Activated T-cell treated with anti-CD3 and anti-CD28 coated beads, Interleukin-2, amount 50 U/mL, for 4 hours (primary cell): Measurements from ENCODE around the gene MSN. TPM values are rescaled to one million over a fixed set of nuclear protein-coding genes. Genes with fewer than 3 reads are reported as not detected.
"Not testable (repeated sequence)": the region's sequence is repeated elsewhere in the genome, so short reads cannot be mapped to it uniquely, and the experiment has no call there.

Experiments
- ATAC-seq, 2 donors: fragments of 200-7000 bp; cut with Tn5 transposase; one replicate each; pipeline ENCODE4 v1.10.0; 2021
- DNase-seq: peaks from one replicate; pipeline ENCODE4 v3.0.0-alpha.2; 2020
- H3K27me3 Mint-ChIP-seq: one replicate; pipeline ENCODE4 v1.8.0; 2021; ENCODE audit warnings: low read depth, mixed read lengths
- H3K36me3 Mint-ChIP-seq: one replicate; pipeline ENCODE4 v1.8.0; 2022; ENCODE audit warnings: mixed read lengths; ENCODE audit not compliant: insufficient read depth
- H3K4me1 Mint-ChIP-seq: one replicate; pipeline ENCODE4 v1.8.0; 2021; ENCODE audit warnings: low read depth, mixed read lengths
- H3K4me3 Mint-ChIP-seq: one replicate; pipeline ENCODE4 v1.8.0; 2021; ENCODE audit warnings: mild to moderate bottlenecking, moderate library complexity, mixed read lengths
- H3K9me3 Mint-ChIP-seq: one replicate; pipeline ENCODE4 v1.8.0; 2021; ENCODE audit warnings: mixed read lengths
- total RNA-seq, 3 donors: library from RNA; stranded (reverse); gene quantifications; one replicate each; pipeline ENCODE4 v1.2.1, GENCODE V29; 2021

Gene MSN
- total RNA-seq, 3 donors from 2014 or later = 403 to 452 (median 429) TPM

DNA sequence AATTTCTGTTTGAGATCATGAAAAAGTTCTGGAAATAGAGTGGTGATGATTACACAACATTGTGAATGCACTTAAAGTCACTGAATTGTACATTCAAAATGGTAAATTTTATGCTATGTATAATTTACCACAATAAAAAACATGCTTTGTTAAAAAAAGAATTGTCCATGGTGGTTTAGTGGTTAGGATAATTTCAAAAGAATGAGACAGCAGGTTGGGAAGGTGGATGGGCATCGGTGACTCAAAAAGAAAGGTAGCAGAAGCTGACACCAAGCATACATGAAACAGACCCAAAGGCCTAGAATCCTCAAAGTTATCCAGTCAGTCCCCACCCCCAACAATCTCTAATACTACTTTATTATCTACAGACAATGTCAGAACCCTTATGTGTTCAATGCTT lies 91.1 kb downstream of the MSN start:
- Mint-ChIP-seq H3K27me3 (no peaks in the 10 kb centered on the region), H3K4me1 (peaks cover 35% of the 10 kb centered on the region), H3K36me3 (no peaks in the 10 kb centered on the region), H3K9me3 (peaks cover 9% of the 10 kb centered on the region), H3K4me3 (no peak overlapping the region)
- peak in 1 of 2 donors; percentile 41 for ATAC-seq
- DNase-seq = no peak

GRCh38 chrX:65759525-65759924 lies 92.1 kb downstream of the MSN start:
- not testable (repeated sequence) for H3K9me3 Mint-ChIP-seq, DNase-seq, H3K4me3 Mint-ChIP-seq, ATAC-seq, H3K36me3 Mint-ChIP-seq, H3K27me3 Mint-ChIP-seq
- peaks cover 41% of the 10 kb centered on the region for H3K4me1 Mint-ChIP-seq

DNA sequence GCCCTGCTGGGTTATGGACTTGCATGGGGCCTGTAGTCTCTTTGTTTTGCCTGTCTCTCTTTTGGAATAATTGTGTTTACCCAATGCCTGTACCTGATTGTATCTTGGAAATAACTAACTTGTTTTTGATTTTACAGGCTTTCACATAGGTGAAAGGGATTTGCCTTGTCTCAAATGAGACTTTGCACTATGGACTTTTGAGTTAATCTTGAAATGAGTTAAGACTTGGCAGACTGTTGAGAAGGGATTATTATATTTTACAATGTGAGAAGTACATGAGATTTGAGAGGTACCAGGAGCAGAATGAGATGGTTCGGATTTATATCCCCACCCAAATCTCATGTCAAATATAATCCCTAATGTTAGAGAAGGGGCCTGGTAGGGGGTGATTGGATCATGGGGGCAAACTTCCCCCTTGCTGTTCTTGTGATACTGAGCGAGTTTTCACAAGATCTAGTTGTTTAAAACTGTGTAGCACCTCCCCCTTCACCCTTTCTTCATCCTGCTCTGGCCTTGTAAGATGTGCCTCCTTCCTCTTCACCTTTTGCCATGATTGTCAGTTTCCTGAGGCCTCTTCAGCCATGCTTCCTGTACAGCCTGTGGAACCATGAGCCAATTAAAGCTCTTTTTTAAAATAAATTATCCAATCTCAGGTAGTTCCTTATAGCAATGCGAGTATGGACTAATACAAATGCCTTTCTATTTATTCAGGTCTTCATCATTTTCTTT lies 102.3 kb downstream of the MSN start:
- H3K27me3 Mint-ChIP-seq = no peaks in the 10 kb centered on the region
- ATAC-seq (no peak), DNase-seq (no peak)
- no peak overlapping the region for H3K4me3 Mint-ChIP-seq
- H3K4me1 Mint-ChIP-seq = peaks cover 3% of the 10 kb centered on the region
- no peaks in the 10 kb centered on the region for H3K36me3 Mint-ChIP-seq
- no peaks in the 10 kb centered on the region for H3K9me3 Mint-ChIP-seq

GRCh38 chrX:65772842-65773241 lies 105.4 kb downstream of the MSN start:
- Mint-ChIP-seq H3K9me3 (no peaks in the 10 kb centered on the region), H3K4me3 (no peak overlapping the region), H3K27me3 (no peaks in the 10 kb centered on the region)

GRCh38 chrX:65781845-65782244 lies 114.4 kb downstream of the MSN start:
- no peak overlapping the region for H3K4me3 Mint-ChIP-seq
- H3K27me3 Mint-ChIP-seq = no peaks in the 10 kb centered on the region
- peaks cover 12% of the 10 kb centered on the region for H3K4me1 Mint-ChIP-seq
- ATAC-seq (no peak), DNase-seq (no peak)
- H3K9me3 Mint-ChIP-seq = no peaks in the 10 kb centered on the region
- H3K36me3 Mint-ChIP-seq = no peaks in the 10 kb centered on the region

More at GRCh38 chrX:65772842-65773241, 105.4 kb downstream of the MSN start:
- Mint-ChIP-seq H3K4me1 (peaks cover 3% of the 10 kb centered on the region), H3K36me3 (no peaks in the 10 kb centered on the region)
- DNase-seq (no peak), ATAC-seq (no peak)

DNA sequence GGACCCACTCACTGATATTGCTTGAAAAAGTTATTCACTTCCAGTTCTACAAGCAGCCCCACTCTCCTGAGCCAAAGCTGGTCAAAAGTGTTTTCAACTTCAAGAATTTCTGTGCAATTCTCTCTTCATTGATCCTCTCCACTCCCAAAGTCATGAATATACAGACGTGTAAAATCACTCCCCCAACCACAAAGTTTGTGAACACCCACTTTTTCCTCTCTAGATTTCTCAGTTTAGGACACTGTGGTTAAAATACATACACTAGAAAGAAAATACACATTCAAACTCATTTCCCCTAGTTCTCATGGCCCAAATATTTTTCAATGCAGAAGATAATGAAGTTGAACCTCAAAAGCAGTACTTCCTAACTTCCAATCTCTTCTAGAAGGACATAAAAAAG lies 116.3 kb downstream of the MSN start:
- H3K4me3 Mint-ChIP-seq = no peak overlapping the region
- no peaks in the 10 kb centered on the region for H3K27me3 Mint-ChIP-seq
- ATAC-seq (no peak), DNase-seq (no peak)
- H3K9me3 Mint-ChIP-seq = no peaks in the 10 kb centered on the region
- peaks cover 10% of the 10 kb centered on the region for H3K4me1 Mint-ChIP-seq
- H3K36me3 Mint-ChIP-seq = no peaks in the 10 kb centered on the region

Other genes starting within 250 kb of the MSN start
- 10 to 100 TPM; 86.9 to 88.4 (median 87.6) TPM for gene LAS1L, start 132.9 kb upstream of the MSN start, total RNA-seq